ENCODE data around the gene STK10.

Gene STK10

GRCh38 chr5:172127581-172127980 lies 60.4 kb downstream of the STK10 start:
- in situ Hi-C loops (cut with HindIII; ENCODE audit: low sequenced_read_pairs): no loop called here
- no peak for TF ChIP-seq CTCF (IDR thresholded peaks at IDR 0.05; ENCODE audit: low read depth, low read length, missing control alignments)
- DNase-seq (ENCODE audit: low read depth): no peak
- H3K4me3 ChIP-seq (ENCODE audit: low read depth, low read length): no peak overlapping the region

GRCh38 chr5:172123269-172123692 lies 64.7 kb downstream of the STK10 start:
- in situ Hi-C loops (cut with HindIII; ENCODE audit: low sequenced_read_pairs): no loop called here
- peak; percentile 65 for DNase-seq (ENCODE audit: low read depth)
- TF ChIP-seq CTCF (IDR thresholded peaks at IDR 0.05; ENCODE audit: low read depth, low read length, missing control alignments): peak; percentile 60
- no peak overlapping the region for H3K4me3 ChIP-seq (ENCODE audit: low read depth, low read length)

GRCh38 chr5:172119921-172120688 lies 67.9 kb downstream of the STK10 start:
- no peak for TF ChIP-seq CTCF (IDR thresholded peaks at IDR 0.05; ENCODE audit: low read depth, low read length, missing control alignments)
- no peak for DNase-seq (ENCODE audit: low read depth)
- no peak overlapping the region for H3K4me3 ChIP-seq (ENCODE audit: low read depth, low read length)
- in situ Hi-C loops (cut with HindIII; ENCODE audit: low sequenced_read_pairs): no loop called here

GRCh38 chr5:172118891-172119290 lies 69.1 kb downstream of the STK10 start:
- no peak for DNase-seq (ENCODE audit: low read depth)
- no peak for TF ChIP-seq CTCF (IDR thresholded peaks at IDR 0.05; ENCODE audit: low read depth, low read length, missing control alignments)
- in situ Hi-C loops (cut with HindIII; ENCODE audit: low sequenced_read_pairs): no loop called here
- no peak overlapping the region for H3K4me3 ChIP-seq (ENCODE audit: low read depth, low read length)

GRCh38 chr5:172117977-172118701 lies 69.9 kb downstream of the STK10 start:
- DNase-seq (ENCODE audit: low read depth): no peak
- in situ Hi-C loops (cut with HindIII; ENCODE audit: low sequenced_read_pairs): no loop called here
- H3K4me3 ChIP-seq (ENCODE audit: low read depth, low read length): no peak overlapping the region
- no peak for TF ChIP-seq CTCF (IDR thresholded peaks at IDR 0.05; ENCODE audit: low read depth, low read length, missing control alignments)

- H3K4me3 ChIP-seq (ENCODE audit: low read depth, low read length): no peak overlapping the region
- in situ Hi-C loops (cut with HindIII; ENCODE audit: low sequenced_read_pairs): no loop called here
- no peak for TF ChIP-seq CTCF (IDR thresholded peaks at IDR 0.05; ENCODE audit: low read depth, low read length, missing control alignments)
- DNase-seq (ENCODE audit: low read depth): no peak
These were observed 72.5 kb downstream of the STK10 start for GRCh38 chr5:172115541-172115982.

All from astrocyte of the cerebellum (primary cell).